ENCODE measurements around the gene C19orf25.

The C19orf25 gene

DNA sequence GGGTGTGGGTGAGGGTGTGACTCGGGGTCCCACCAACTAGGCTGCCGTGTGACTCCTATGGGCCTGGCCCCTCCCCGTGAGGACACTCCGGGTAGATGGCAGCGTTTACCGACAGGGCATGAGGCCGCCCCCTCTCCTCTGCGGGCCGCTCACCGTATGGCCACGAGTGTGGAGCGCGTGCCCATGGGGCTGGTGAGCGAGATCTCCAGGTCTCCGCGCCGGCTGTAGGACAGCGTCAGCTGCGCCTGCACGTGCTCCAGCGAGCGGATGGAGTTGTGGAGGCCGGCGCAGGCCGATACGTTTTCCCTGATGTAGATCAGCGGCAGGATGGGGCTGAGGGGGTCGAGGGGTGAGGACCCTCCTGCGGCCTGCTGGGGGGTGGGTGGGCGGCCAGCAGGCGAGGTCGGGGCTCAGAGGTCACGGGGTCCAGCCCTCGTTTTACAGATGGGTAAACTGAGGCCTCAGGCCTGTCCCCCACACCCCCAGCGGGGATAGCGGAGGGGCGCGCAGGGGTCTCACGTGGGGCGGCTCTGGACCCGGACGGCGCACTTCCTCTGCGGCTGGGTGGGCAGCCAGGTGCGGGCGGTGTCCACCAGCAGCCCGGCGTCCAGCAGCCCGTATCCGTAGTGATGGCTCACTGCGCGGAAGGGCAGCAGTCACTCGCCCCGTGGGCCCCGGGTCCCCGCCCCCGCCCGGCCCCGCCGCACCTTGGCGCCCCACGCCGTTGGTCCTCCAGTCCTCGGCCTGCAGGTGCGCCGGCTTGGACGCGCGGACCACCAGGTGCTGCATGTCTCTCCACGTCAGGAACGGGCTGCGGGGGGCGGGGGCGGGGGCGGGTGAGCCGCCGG lies 4.3 kb upstream of the C19orf25 start:
- TF ChIP-seq GABPA (IDR thresholded peaks at IDR 0.05; ENCODE audit: low read depth) (no peak), POLR2AphosphoS5 (IDR thresholded peaks at IDR 0.05; ENCODE audit: low read depth) (no peak), SPI1 (IDR thresholded peaks at IDR 0.05; ENCODE audit: borderline replicate concordance, low read depth) (no peak)
- TF ChIP-seq, protein P1, sequence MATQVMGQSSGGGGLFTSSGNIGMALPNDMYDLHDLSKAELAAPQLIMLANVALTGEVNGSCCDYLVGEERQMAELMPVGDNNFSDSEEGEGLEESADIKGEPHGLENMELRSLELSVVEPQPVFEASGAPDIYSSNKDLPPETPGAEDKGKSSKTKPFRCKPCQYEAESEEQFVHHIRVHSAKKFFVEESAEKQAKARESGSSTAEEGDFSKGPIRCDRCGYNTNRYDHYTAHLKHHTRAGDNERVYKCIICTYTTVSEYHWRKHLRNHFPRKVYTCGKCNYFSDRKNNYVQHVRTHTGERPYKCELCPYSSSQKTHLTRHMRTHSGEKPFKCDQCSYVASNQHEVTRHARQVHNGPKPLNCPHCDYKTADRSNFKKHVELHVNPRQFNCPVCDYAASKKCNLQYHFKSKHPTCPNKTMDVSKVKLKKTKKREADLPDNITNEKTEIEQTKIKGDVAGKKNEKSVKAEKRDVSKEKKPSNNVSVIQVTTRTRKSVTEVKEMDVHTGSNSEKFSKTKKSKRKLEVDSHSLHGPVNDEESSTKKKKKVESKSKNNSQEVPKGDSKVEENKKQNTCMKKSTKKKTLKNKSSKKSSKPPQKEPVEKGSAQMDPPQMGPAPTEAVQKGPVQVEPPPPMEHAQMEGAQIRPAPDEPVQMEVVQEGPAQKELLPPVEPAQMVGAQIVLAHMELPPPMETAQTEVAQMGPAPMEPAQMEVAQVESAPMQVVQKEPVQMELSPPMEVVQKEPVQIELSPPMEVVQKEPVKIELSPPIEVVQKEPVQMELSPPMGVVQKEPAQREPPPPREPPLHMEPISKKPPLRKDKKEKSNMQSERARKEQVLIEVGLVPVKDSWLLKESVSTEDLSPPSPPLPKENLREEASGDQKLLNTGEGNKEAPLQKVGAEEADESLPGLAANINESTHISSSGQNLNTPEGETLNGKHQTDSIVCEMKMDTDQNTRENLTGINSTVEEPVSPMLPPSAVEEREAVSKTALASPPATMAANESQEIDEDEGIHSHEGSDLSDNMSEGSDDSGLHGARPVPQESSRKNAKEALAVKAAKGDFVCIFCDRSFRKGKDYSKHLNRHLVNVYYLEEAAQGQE (IDR thresholded peaks at IDR 0.05; ENCODE audit: insufficient replicate concordance, low read depth): no peak
- TF ChIP-seq, protein P2, sequence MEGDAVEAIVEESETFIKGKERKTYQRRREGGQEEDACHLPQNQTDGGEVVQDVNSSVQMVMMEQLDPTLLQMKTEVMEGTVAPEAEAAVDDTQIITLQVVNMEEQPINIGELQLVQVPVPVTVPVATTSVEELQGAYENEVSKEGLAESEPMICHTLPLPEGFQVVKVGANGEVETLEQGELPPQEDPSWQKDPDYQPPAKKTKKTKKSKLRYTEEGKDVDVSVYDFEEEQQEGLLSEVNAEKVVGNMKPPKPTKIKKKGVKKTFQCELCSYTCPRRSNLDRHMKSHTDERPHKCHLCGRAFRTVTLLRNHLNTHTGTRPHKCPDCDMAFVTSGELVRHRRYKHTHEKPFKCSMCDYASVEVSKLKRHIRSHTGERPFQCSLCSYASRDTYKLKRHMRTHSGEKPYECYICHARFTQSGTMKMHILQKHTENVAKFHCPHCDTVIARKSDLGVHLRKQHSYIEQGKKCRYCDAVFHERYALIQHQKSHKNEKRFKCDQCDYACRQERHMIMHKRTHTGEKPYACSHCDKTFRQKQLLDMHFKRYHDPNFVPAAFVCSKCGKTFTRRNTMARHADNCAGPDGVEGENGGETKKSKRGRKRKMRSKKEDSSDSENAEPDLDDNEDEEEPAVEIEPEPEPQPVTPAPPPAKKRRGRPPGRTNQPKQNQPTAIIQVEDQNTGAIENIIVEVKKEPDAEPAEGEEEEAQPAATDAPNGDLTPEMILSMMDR (IDR thresholded peaks at IDR 0.05; ENCODE audit: insufficient read depth, low read length): no peak
- no peak overlapping the region for H3K4me3 ChIP-seq (replicated peaks; ENCODE audit: insufficient read depth, low read length)
- H3K27ac ChIP-seq (replicated peaks): no peak overlapping the region
- DNase-seq (ENCODE audit: low read depth in 1 of 2, low spot score in 1 of 2): no peak
- no peaks in the 10 kb centered on the region for H3K27me3 ChIP-seq (ENCODE audit: insufficient read depth, poor library complexity, severe bottlenecking)

- Histone ChIP-seq H3K4me3 (replicated peaks; ENCODE audit: insufficient read depth, low read length) (no peak overlapping the region), H3K27ac (replicated peaks) (no peak overlapping the region), H3K27me3 (ENCODE audit: insufficient read depth, poor library complexity, severe bottlenecking) (no peaks in the 10 kb centered on the region)
- TF ChIP-seq, protein P1 (IDR thresholded peaks at IDR 0.05; ENCODE audit: insufficient replicate concordance, low read depth): no peak
- TF ChIP-seq POLR2AphosphoS5 (IDR thresholded peaks at IDR 0.05; ENCODE audit: low read depth) (no peak), GABPA (IDR thresholded peaks at IDR 0.05; ENCODE audit: low read depth) (no peak), SPI1 (IDR thresholded peaks at IDR 0.05; ENCODE audit: borderline replicate concordance, low read depth) (no peak)
- TF ChIP-seq, protein P2 (IDR thresholded peaks at IDR 0.05; ENCODE audit: insufficient read depth, low read length): no peak
- no peak for DNase-seq (ENCODE audit: low read depth in 1 of 2, low spot score in 1 of 2)
These were observed 3.5 kb upstream of the C19orf25 start for GRCh38 chr19:1482361-1483130.

DNA sequence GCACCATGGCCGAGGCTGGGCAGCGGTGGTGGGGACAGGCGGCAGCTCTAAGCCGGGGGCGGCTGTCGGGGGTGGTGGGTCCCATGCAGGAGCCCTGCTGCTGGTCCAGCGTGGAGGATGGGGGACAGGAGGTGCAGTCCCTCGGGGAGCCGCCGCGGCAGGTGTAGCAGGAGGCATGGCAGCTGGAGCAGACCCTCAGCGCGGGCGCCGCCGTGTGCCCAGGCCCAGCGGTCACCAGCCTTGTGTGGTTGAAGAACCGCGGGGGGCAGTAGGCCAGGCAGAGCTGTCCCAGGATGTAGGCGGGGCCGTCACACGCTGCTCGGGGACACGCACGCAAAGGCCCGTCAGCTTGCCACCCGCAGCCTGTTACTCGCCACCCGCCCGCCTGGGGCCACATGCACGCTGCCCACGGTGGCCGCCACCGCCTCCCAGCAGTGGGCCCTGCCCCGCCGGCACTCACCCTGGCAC lies 2.9 kb upstream of the C19orf25 start:
- Histone ChIP-seq H3K4me3 (replicated peaks; ENCODE audit: insufficient read depth, low read length) (no peak overlapping the region), H3K27me3 (ENCODE audit: insufficient read depth, poor library complexity, severe bottlenecking) (no peaks in the 10 kb centered on the region), H3K27ac (replicated peaks) (no peak overlapping the region)
- DNase-seq (ENCODE audit: low read depth in 1 of 2, low spot score in 1 of 2): no peak
- TF ChIP-seq POLR2AphosphoS5 (IDR thresholded peaks at IDR 0.05; ENCODE audit: low read depth): no peak
- no peak for TF ChIP-seq SPI1 (IDR thresholded peaks at IDR 0.05; ENCODE audit: borderline replicate concordance, low read depth)
- TF ChIP-seq GABPA (IDR thresholded peaks at IDR 0.05; ENCODE audit: low read depth): no peak
- TF ChIP-seq, protein P1 (IDR thresholded peaks at IDR 0.05; ENCODE audit: insufficient replicate concordance, low read depth): no peak
- TF ChIP-seq, protein P2 (IDR thresholded peaks at IDR 0.05; ENCODE audit: insufficient read depth, low read length): no peak
